ENCODE measurements around the gene IFNGR1.

GRCh38 chr6:137248702-137249101 lies 29.5 kb upstream of the IFNGR1 start:
- TF ChIP-seq CTCF (IDR thresholded peaks at IDR 0.05; ENCODE audit: insufficient read depth, low read depth, low read length) (no peak), EZH2 (IDR thresholded peaks at IDR 0.05; ENCODE audit: insufficient read depth, low read length) (no peak)
